Esophagus squamous epithelium (tissue), 5 donors: ENCODE data around the gene SCYGR3. TPM values are rescaled to one million over a fixed set of nuclear protein-coding genes. Genes with fewer than 3 reads are reported as not detected.

Experiments used
- DNase-seq: peaks from one replicate; lab custom pipeline; 2025; lab: John Stamatoyannopoulos, UW
- H3K27ac ChIP-seq, 4 donors: fragments of 200-600 bp; sonication (generic); one replicate each; pipeline ENCODE4 v1.5.1; 2016 to 2019; ENCODE audit warnings: mild to moderate bottlenecking in 1 of 4
- H3K27me3 ChIP-seq, 4 donors: fragments of 200-600 bp; sonication (generic); 1 replicate in 3 of 4; 2 replicates in 1 of 4; pipeline versions ENCODE4 v1.5.1 to v1.6.0; 2017 to 2021; ENCODE audit warnings: antibody characterized with exemption in 1 of 4
- H3K36me3 ChIP-seq, 3 donors: fragments of 200-600 bp; sonication (generic); one replicate each; pipeline ENCODE4 v1.5.1; 2016 to 2019
- H3K4me1 ChIP-seq, 3 donors: fragments of 200-600 bp; sonication (generic); one replicate each; pipeline ENCODE4 v1.5.1; 2017 to 2019
- H3K4me3 ChIP-seq, 4 donors: fragments of 200-600 bp; sonication (generic); 1 replicate in 3 of 4; 2 replicates in 1 of 4; pipeline ENCODE4 v1.5.1; 2016 to 2019; ENCODE audit warnings: mild to moderate bottlenecking in 2 of 4, moderate library complexity in 1 of 4
- H3K9me3 ChIP-seq, 3 donors: fragments of 200-600 bp; sonication (generic); one replicate each; pipeline ENCODE4 v1.5.1; 2016 to 2019
- POLR2A ChIP-seq, 4 donors: fragments of 450-650 bp; IDR thresholded peaks; one replicate each; pipeline ENCODE4 v1.6.1; 2017; ENCODE audit warnings: antibody characterized with exemption in 4 of 4, mild to moderate bottlenecking in 4 of 4, moderate library complexity in 3 of 4
- WGBS, 2 donors: methylation state at CpG; one replicate each; pipeline ENCODE4 v1.1.5; 2018; 5-methylcytosine and 5-hydroxymethylcytosine counted together
- intact Hi-C: fragments of 100-400 bp; cut with DNase I; formaldehyde crosslinking; loops from one replicate; pipeline ENCODE4 v1.15.0; 2022
- total RNA-seq, 4 donors: library from RNA; depleted of rRNA; stranded (reverse); fragments of >200 nt; gene quantifications; one replicate each; pipeline ENCODE4 v1.1.0, GENCODE V29; 2016
- TF ChIP-seq, protein P1 (sequence below), 6 experiments: fragments of 450-650 bp in 4 of 6; fragments of 200-600 bp in 2 of 6; sonication (generic) in 2 of 6; IDR thresholded peaks; one replicate each; pipeline ENCODE4 v1.5.1; 2016 to 2019; ENCODE audit warnings: antibody characterized with exemption in 6 of 6, mild to moderate bottlenecking in 4 of 6, moderate library complexity in 4 of 6
- donor health status: DM: yes; HTN: yes; CAD: no.

Gene SCYGR3
- total RNA-seq, 4 donors from 2014 or later: not detected

- TF ChIP-seq POLR2A (IDR thresholded peaks at IDR 0.05): no peak
- TF ChIP-seq, protein P1, sequence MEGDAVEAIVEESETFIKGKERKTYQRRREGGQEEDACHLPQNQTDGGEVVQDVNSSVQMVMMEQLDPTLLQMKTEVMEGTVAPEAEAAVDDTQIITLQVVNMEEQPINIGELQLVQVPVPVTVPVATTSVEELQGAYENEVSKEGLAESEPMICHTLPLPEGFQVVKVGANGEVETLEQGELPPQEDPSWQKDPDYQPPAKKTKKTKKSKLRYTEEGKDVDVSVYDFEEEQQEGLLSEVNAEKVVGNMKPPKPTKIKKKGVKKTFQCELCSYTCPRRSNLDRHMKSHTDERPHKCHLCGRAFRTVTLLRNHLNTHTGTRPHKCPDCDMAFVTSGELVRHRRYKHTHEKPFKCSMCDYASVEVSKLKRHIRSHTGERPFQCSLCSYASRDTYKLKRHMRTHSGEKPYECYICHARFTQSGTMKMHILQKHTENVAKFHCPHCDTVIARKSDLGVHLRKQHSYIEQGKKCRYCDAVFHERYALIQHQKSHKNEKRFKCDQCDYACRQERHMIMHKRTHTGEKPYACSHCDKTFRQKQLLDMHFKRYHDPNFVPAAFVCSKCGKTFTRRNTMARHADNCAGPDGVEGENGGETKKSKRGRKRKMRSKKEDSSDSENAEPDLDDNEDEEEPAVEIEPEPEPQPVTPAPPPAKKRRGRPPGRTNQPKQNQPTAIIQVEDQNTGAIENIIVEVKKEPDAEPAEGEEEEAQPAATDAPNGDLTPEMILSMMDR (IDR thresholded peaks at IDR 0.05): no peak
- Histone ChIP-seq H3K27me3 (peaks cover 0 to 12% (median 0%) of the 10 kb centered on the region in 4 donors), H3K9me3 (no peaks in the 10 kb centered on the region), H3K4me1 (no peaks in the 10 kb centered on the region), H3K27ac (no peak overlapping the region), H3K36me3 (no peaks in the 10 kb centered on the region), H3K4me3 (no peak overlapping the region)
- WGBS, 2 donors: 57 to 64% methylated on average over 4 of the region's 4 CpGs
- DNase-seq: no peak
- intact Hi-C loops: no loop called here
Observed at GRCh38 chr2:227597998-227598397, 16.6 kb downstream of the SCYGR3 start.

- Histone ChIP-seq H3K27me3 (peaks cover 0 to 12% (median 0%) of the 10 kb centered on the region in 4 donors), H3K27ac (no peak overlapping the region), H3K4me3 (no peak overlapping the region), H3K4me1 (no peaks in the 10 kb centered on the region), H3K36me3 (no peaks in the 10 kb centered on the region), H3K9me3 (no peaks in the 10 kb centered on the region)
- TF ChIP-seq, protein P1 (IDR thresholded peaks at IDR 0.05): no peak
- no peak for TF ChIP-seq POLR2A (IDR thresholded peaks at IDR 0.05)
- no peak for DNase-seq
- intact Hi-C loops: no loop called here
Observed at GRCh38 chr2:227597036-227597435, 17.6 kb downstream of the SCYGR3 start.

DNA sequence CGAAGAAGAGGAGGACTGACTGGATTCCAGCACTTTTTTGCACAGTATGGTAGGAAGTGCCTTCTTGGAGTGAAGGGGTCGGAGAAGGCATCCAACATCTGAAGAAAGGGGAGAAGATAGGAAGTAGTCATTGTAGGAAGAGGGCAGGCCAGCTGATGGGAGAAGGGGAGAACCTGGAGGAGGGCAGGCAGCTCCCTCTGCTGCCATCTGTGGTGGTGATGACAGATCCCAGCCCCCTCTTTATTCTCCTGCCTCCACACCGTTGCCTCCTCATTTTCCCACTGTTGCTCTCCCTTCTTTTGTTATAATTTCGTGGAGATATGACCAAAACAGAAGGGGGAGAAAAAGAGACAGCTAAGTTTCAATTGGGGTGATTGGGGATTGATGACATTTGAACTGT, 18.8 kb downstream of the SCYGR3 start:
- WGBS, 2 donors: 37 to 77% methylated on average over 4 of the region's 4 CpGs
- no peaks in the 10 kb centered on the region for H3K4me1 ChIP-seq
- H3K36me3 ChIP-seq: no peaks in the 10 kb centered on the region
- intact Hi-C loops: no loop called here
- peaks cover 0 to 12% (median 0%) of the 10 kb centered on the region in 4 donors for H3K27me3 ChIP-seq
- no peak for DNase-seq
- no peaks in the 10 kb centered on the region for H3K9me3 ChIP-seq
- H3K4me3 ChIP-seq: no peak overlapping the region
- no peak overlapping the region for H3K27ac ChIP-seq
- TF ChIP-seq POLR2A (IDR thresholded peaks at IDR 0.05): no peak
- TF ChIP-seq, protein P1 (IDR thresholded peaks at IDR 0.05): no peak

- DNase-seq: no peak
- intact Hi-C loops: no loop called here
- WGBS, 2 donors: 74 to 86% methylated on average over 1 of the region's 1 CpG
- TF ChIP-seq, protein P1 (IDR thresholded peaks at IDR 0.05): no peak
- TF ChIP-seq POLR2A (IDR thresholded peaks at IDR 0.05): no peak
- Histone ChIP-seq H3K36me3 (no peaks in the 10 kb centered on the region), H3K27ac (no peak overlapping the region), H3K9me3 (no peaks in the 10 kb centered on the region), H3K4me3 (no peak overlapping the region), H3K4me1 (no peaks in the 10 kb centered on the region), H3K27me3 (peaks cover 0 to 12% (median 0%) of the 10 kb centered on the region in 4 donors)
Observed at GRCh38 chr2:227592694-227593387, 21.8 kb downstream of the SCYGR3 start.

DNA sequence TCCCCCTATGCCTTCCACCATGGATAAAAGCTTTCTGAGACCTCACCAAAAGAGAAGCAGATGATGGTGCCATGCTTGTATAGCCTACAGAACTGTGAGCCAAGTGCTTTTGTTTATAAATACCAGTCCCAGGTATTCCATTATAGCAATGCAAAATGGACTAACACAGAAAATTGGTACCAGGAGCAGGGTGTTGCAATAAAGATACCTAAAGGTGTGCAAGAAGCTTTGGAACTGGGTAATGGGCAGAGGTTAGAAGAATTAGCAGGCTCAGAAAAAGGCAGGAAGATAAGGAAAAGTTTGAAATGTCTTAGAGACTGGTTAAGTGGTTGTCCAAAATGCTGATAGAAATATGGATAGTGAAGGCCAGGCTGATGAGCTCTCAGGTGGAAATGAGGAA, 32.3 kb downstream of the SCYGR3 start:
- H3K36me3 ChIP-seq: no peaks in the 10 kb centered on the region
- no peak overlapping the region for H3K27ac ChIP-seq
- H3K27me3 ChIP-seq: peaks cover 0 to 3% (median 0%) of the 10 kb centered on the region in 4 donors
- H3K4me3 ChIP-seq: no peak overlapping the region
- intact Hi-C loops: no loop called here
- DNase-seq: no peak
- H3K9me3 ChIP-seq: peaks cover 0 to 13% (median 9%) of the 10 kb centered on the region in 3 donors
- TF ChIP-seq POLR2A (IDR thresholded peaks at IDR 0.05): no peak
- TF ChIP-seq, protein P1 (IDR thresholded peaks at IDR 0.05): no peak
- no peaks in the 10 kb centered on the region for H3K4me1 ChIP-seq
